Endodermal cell (in vitro differentiated cells): Measurements from ENCODE around the gene KRTAP10-3. TPM values are rescaled to one million over a fixed set of nuclear protein-coding genes. Genes with fewer than 3 reads are reported as not detected.

Experiments used
- DNase-seq: peaks from one replicate; pipeline ENCODE4 v3.0.0-alpha.2; 2017
- H3K27ac ChIP-seq: 2 replicates; pipeline ENCODE4 v1.5.1; 2013; ENCODE audit warnings: mild to moderate bottlenecking, low read depth, low read length, moderate library complexity
- H3K27me3 ChIP-seq: 2 replicates; pipeline ENCODE4 v1.6.1; 2013; ENCODE audit warnings: mild to moderate bottlenecking, low read length, moderate library complexity; ENCODE audit not compliant: insufficient read depth, control insufficient read depth, poor library complexity, severe bottlenecking
- H3K36me3 ChIP-seq: 2 replicates; pipeline ENCODE4 v1.7.0; 2013; ENCODE audit warnings: mild to moderate bottlenecking, low read length, moderate library complexity; ENCODE audit not compliant: control insufficient read depth, insufficient read depth
- H3K4me1 ChIP-seq: one replicate; pipeline ENCODE4 v1.7.0; 2013; ENCODE audit warnings: low read length; ENCODE audit not compliant: control insufficient read depth, insufficient read depth
- H3K4me3 ChIP-seq: 2 replicates; pipeline ENCODE4 v1.5.1; 2013; ENCODE audit warnings: mild to moderate bottlenecking, low read length, moderate library complexity
- H3K9ac ChIP-seq: 2 replicates; pipeline ENCODE4 v1.6.1; 2013; ENCODE audit warnings: mild to moderate bottlenecking, low read length, moderate library complexity; ENCODE audit not compliant: poor library complexity, severe bottlenecking; ENCODE audit errors: extremely low read depth
- H3K9me3 ChIP-seq: 2 replicates; pipeline ENCODE4 v1.6.1; 2013; ENCODE audit warnings: mild to moderate bottlenecking, low read length, moderate library complexity; ENCODE audit not compliant: control insufficient read depth
- H3K27ac Mint-ChIP-seq: 2 replicates; pipeline ENCODE4 v1.8.0; 2020; ENCODE audit warnings: mixed read lengths
- H3K27me3 Mint-ChIP-seq: 2 replicates; pipeline ENCODE4 v1.8.0; 2021; ENCODE audit warnings: mild to moderate bottlenecking, mixed read lengths; ENCODE audit not compliant: insufficient read depth
- H3K36me3 Mint-ChIP-seq: 2 replicates; pipeline ENCODE4 v1.8.0; 2020; ENCODE audit warnings: low read depth, mixed read lengths
- H3K4me1 Mint-ChIP-seq: 2 replicates; pipeline ENCODE4 v1.8.0; 2020; ENCODE audit warnings: mixed read lengths
- H3K4me3 Mint-ChIP-seq: 2 replicates; pipeline ENCODE4 v1.8.0; 2020; ENCODE audit warnings: mild to moderate bottlenecking, moderate library complexity, mixed read lengths
- H3K9me3 Mint-ChIP-seq: 2 replicates; pipeline ENCODE4 v1.8.0; 2020; ENCODE audit warnings: mild to moderate bottlenecking, mixed read lengths
- WGBS, 2 experiments: methylation state at CpG; one replicate each; pipeline versions ENCODE4 v1.1.5 to v1.1.7; 2013; ENCODE audit warnings: missing lambda C conversion rate in 2 of 2, mixed read lengths in 1 of 2; ENCODE audit not compliant: insufficient coverage in 1 of 2, insufficient read length in 1 of 2; 5-methylcytosine and 5-hydroxymethylcytosine counted together
- total RNA-seq, 2 donors: library from RNA; stranded (reverse); fragmentation: NEBNext Ultra II Directional in 1 of 2; extraction: Animal tissue kit (Norgen Biotek cat#: 25700) in 1 of 2; gene quantifications; 2 replicates in 1 of 2; 3 replicates in 1 of 2; pipeline ENCODE4 v1.2.1, GENCODE V29; 2021
- TF ChIP-seq, protein P1 (sequence below): fragments of 200-600 bp; sonication (generic); conservative IDR thresholded peaks from 2 replicates; pipeline ENCODE4 v1.5.0; 2021; ENCODE audit warnings: antibody characterized with exemption, mild to moderate bottlenecking

KRTAP10-3 gene
- total RNA-seq, 2 donors from 2014 or later, result not detected

DNA sequence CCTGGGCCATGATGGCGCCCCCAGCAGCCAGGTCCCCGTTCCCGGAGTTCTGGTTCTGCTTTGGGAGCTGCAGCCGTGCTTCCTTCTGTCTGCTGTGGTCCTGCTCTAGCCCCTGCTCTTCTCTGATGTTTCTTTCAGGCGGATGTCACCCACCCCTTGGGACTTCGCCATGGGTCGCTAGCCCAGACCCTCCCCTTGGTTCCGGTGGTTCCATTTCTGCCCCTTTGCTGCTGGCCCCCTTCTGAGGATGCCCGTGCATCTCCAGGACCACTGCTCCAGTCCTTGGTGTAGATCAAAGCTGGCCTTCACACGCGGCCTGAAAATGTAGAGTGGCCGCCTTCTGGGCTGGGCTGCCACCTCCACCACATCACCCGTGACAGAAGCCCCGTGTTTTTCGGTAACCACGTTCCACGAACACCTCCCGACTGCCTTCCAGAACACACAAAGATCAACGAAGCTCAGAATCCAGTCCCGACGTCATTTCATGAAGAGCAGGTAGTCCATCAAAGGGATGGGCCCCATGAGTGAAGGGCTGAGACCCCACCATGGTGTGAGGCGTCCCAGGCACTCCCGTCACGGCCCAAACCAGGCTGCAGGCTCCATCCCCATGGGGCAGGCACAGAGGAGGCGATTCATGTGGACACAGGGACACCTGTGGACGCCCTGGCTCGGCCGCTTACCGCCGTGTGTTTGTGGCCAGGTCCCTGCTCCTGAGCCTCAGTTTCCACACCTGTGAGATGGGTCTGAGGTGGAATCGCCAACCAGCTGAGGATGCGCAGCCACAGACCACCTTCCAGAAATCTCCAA is 43.0 kb downstream of the KRTAP10-3 start:
- 93% methylated on average over 22 to 32 of the region's 32 CpGs for WGBS, 2 experiments
- Histone ChIP-seq H3K4me1 (no peaks in the 10 kb centered on the region), H3K4me3 (no peak overlapping the region), H3K27ac (no peak overlapping the region), H3K27me3 (no peaks in the 10 kb centered on the region), H3K36me3 (no peaks in the 10 kb centered on the region), H3K9ac (no peak overlapping the region), H3K9me3 (no peaks in the 10 kb centered on the region)
- Mint-ChIP-seq H3K4me3 (no peak overlapping the region), H3K9me3 (peaks cover 2% of the 10 kb centered on the region), H3K27me3 (no peaks in the 10 kb centered on the region), H3K27ac (no peak overlapping the region), H3K4me1 (no peaks in the 10 kb centered on the region), H3K36me3 (no peaks in the 10 kb centered on the region)
- TF ChIP-seq, protein P1, sequence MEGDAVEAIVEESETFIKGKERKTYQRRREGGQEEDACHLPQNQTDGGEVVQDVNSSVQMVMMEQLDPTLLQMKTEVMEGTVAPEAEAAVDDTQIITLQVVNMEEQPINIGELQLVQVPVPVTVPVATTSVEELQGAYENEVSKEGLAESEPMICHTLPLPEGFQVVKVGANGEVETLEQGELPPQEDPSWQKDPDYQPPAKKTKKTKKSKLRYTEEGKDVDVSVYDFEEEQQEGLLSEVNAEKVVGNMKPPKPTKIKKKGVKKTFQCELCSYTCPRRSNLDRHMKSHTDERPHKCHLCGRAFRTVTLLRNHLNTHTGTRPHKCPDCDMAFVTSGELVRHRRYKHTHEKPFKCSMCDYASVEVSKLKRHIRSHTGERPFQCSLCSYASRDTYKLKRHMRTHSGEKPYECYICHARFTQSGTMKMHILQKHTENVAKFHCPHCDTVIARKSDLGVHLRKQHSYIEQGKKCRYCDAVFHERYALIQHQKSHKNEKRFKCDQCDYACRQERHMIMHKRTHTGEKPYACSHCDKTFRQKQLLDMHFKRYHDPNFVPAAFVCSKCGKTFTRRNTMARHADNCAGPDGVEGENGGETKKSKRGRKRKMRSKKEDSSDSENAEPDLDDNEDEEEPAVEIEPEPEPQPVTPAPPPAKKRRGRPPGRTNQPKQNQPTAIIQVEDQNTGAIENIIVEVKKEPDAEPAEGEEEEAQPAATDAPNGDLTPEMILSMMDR, result no peak
- no peak for DNase-seq

DNA sequence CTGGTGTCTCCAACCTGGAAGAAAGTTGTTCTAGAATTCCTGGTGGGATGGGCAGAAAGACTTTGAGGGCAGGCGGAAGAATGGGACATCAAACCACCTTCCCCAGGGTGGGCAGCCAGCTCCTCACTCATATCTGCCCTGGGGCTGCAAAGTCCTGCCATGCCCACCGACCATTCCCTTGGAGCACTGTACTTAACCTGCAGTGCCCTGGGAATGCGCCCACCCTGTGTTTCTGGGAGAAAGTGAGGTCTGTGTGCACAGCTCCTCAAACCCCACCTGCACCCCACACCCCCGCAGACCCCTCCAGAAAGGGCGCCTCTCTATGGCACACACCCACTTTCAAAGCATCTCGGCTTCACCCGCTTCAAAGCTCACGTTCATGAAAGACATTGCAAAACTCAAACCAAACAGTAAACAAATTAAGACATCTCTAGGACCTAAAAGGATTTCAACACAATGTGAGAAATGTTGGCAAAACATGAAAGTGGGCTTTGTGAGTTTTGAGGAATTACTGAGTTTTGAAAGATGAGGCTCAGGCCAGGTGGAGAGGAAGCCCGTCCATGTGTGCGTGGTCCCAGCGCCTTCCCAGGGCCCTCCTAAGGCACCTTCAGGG is 43.7 kb downstream of the KRTAP10-3 start:
- H3K4me3 Mint-ChIP-seq, result no peak overlapping the region
- H3K27me3 Mint-ChIP-seq, result no peaks in the 10 kb centered on the region
- DNase-seq, result no peak
- Histone ChIP-seq H3K27me3 (no peaks in the 10 kb centered on the region), H3K36me3 (no peaks in the 10 kb centered on the region), H3K4me1 (no peaks in the 10 kb centered on the region), H3K27ac (no peak overlapping the region), H3K9me3 (no peaks in the 10 kb centered on the region), H3K4me3 (no peak overlapping the region), H3K9ac (no peak overlapping the region)
- TF ChIP-seq, protein P1, result no peak
- no peak overlapping the region for H3K27ac Mint-ChIP-seq
- peaks cover 2% of the 10 kb centered on the region for H3K9me3 Mint-ChIP-seq
- 94 to 97% methylated on average over 4 to 11 of the region's 11 CpGs for WGBS, 2 experiments
- H3K36me3 Mint-ChIP-seq, result peaks cover under 1% of the 10 kb centered on the region
- H3K4me1 Mint-ChIP-seq, result no peaks in the 10 kb centered on the region

DNA sequence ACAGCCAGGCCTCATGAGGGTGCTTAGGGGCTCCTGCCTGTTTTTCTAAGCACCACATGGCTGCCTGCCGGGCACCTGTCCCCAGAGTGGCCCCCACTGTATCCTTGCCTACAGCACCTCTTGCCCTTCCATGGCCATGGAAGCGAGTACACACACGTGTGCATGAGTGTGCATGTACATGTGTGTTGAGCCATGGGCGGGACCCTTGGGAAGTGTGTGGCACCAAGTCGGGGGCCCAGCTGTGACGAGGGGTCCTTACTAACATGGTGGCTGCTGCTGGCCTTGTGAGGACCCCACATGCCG is 44.4 kb downstream of the KRTAP10-3 start:
- TF ChIP-seq, protein P1, result no peak
- H3K27me3 Mint-ChIP-seq, result no peaks in the 10 kb centered on the region
- H3K36me3 ChIP-seq, result no peaks in the 10 kb centered on the region
- no peak overlapping the region for H3K27ac Mint-ChIP-seq
- no peak for DNase-seq
- H3K4me1 Mint-ChIP-seq, result no peaks in the 10 kb centered on the region
- H3K4me3 Mint-ChIP-seq, result no peak overlapping the region
- H3K9me3 Mint-ChIP-seq, result peaks cover under 1% of the 10 kb centered on the region
- H3K9me3 ChIP-seq, result no peaks in the 10 kb centered on the region
- H3K27ac ChIP-seq, result no peak overlapping the region
- no peaks in the 10 kb centered on the region for H3K4me1 ChIP-seq
- no peaks in the 10 kb centered on the region for H3K27me3 ChIP-seq
- H3K4me3 ChIP-seq, result no peak overlapping the region
- WGBS, 2 experiments, result 94% methylated on average over 7 of the region's 7 CpGs
- H3K36me3 Mint-ChIP-seq, result peaks cover 3% of the 10 kb centered on the region
- no peak overlapping the region for H3K9ac ChIP-seq
